Measurements from ENCODE around the gene STRAP.

- no peak for TF ChIP-seq POLR2A (IDR thresholded peaks at IDR 0.05)
- no peak for TF ChIP-seq POLR2AphosphoS5 (IDR thresholded peaks at IDR 0.05)
- TF ChIP-seq, protein P1, sequence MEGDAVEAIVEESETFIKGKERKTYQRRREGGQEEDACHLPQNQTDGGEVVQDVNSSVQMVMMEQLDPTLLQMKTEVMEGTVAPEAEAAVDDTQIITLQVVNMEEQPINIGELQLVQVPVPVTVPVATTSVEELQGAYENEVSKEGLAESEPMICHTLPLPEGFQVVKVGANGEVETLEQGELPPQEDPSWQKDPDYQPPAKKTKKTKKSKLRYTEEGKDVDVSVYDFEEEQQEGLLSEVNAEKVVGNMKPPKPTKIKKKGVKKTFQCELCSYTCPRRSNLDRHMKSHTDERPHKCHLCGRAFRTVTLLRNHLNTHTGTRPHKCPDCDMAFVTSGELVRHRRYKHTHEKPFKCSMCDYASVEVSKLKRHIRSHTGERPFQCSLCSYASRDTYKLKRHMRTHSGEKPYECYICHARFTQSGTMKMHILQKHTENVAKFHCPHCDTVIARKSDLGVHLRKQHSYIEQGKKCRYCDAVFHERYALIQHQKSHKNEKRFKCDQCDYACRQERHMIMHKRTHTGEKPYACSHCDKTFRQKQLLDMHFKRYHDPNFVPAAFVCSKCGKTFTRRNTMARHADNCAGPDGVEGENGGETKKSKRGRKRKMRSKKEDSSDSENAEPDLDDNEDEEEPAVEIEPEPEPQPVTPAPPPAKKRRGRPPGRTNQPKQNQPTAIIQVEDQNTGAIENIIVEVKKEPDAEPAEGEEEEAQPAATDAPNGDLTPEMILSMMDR (IDR thresholded peaks at IDR 0.05) = no peak
- no peak for TF ChIP-seq EP300 (IDR thresholded peaks at IDR 0.05)
Observed at GRCh38 chr12:15855646-15856045, 26.5 kb upstream of the STRAP start.
